T-helper 1 cell (primary cell): Measurements from ENCODE around the gene OR1S1.
"Not testable (repeated sequence)": the region's sequence is repeated elsewhere in the genome, so short reads cannot be mapped to it uniquely, and the experiment has no call there.

Experiments used
- DNase-seq, 5 donors: peaks; one replicate each; pipeline ENCODE4 v3.0.0-alpha.2; 2012 to 2020
- total RNA-seq, 4 donors: gene quantifications; one replicate each; lab custom pipeline; 2026; lab: John Stamatoyannopoulos, UW

The OR1S1 gene
- 0 reads per million in 4 donors for total RNA-seq

DNA sequence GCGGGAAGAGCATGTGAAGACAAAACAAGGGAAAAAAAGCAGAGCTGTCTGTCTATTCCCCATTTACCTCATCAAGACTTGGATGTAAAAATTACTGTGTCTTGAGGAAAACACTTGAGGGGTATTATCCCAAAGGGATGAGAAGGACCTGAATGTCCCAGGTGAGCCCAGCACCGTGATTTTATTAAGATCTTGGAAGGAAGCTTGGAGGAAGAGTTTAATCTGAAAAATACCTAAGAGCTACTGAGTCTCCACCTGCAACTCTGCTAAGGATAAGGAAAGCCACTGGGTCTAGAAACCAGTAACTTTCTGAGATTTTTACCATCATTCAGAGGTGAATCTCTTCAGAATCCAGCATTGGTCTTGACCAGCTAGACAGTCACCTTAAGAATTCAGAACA, at the start of gene OR1S1:
Gene OR1S1, plus strand, starts transcription at position 301 of the 400 bp plus-strand sequence.
- not testable (repeated sequence) for DNase-seq

GRCh38 chr11:58164389-58164788, 48.1 kb upstream of the OR1S1 start:
- DNase-seq: no peak

- DNase-seq: no peak
Observed at GRCh38 chr11:58164990-58165389, 47.5 kb upstream of the OR1S1 start.

DNA sequence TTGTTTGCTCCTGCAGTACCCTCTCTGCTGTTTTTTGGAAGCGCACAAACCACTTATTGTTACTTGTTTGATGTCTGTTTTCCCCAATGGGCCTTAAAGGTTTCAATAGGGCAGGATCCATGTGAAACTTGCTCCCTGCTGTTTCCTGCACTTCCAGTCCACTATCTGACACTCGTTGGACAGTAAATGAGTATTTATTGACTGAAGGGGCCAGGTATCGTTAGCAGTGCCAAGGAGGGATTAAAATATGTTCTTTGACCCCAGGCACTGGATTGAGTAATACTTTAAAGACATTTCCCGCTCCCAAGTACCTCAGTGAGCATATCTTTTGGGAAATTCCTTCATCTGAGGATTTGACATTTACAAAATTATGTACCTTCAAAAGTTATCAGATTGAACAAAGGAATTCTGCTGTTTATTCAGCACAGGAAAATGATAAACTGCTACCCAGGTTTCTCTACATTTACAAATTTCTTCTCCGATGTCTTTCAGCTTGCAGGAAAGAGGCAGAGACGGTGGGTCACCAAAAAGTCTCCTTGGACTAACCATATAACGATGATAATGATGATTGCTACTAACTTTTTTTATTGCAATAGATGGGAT, 46.9 kb upstream of the OR1S1 start:
- no peak for DNase-seq

GRCh38 chr11:58177409-58178054, 35.0 kb upstream of the OR1S1 start:
- DNase-seq: no peak

- DNase-seq: no peak
Observed at GRCh38 chr11:58178444-58178843, 34.1 kb upstream of the OR1S1 start.

DNA sequence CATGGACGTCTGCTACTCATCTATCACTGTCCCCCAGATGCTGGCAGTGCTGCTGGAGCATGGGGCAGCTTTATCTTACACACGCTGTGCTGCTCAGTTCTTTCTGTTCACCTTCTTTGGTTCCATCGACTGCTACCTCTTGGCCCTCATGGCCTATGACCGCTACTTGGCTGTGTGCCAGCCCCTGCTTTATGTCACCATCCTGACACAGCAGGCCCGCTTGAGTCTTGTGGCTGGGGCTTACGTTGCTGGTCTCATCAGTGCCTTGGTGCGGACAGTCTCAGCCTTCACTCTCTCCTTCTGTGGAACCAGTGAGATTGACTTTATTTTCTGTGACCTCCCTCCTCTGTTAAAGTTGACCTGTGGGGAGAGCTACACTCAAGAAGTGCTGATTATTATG, 32.9 kb upstream of the OR1S1 start:
- no peak for DNase-seq

DNA sequence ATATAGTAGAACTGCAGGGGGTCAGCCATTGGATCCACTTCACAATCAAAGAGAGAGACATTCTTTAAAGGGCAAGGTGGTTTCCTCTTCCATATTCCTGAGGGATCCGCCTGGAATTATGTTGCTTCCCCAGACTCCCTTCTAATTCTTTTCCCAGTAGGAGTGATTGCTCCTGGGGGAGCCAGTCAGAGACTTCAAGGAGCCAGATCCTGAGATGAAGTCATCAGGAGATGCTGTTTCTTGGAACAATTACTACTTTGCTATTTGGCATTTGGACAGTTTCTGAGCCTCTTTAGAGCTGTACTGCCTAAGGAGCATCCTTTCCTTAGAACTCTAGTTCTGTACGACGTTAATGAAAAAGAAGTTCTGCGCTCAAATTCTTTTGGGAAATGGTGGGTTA, 25.6 kb upstream of the OR1S1 start:
- no peak for DNase-seq

GRCh38 chr11:58188770-58189169, 23.8 kb upstream of the OR1S1 start, which contains the start of gene OR9Q2:
OR9Q2 (plus strand) TSS chr11:58189070; CDS start chr11:58190491, 1,421 bp downstream.
- no peak for DNase-seq

DNA sequence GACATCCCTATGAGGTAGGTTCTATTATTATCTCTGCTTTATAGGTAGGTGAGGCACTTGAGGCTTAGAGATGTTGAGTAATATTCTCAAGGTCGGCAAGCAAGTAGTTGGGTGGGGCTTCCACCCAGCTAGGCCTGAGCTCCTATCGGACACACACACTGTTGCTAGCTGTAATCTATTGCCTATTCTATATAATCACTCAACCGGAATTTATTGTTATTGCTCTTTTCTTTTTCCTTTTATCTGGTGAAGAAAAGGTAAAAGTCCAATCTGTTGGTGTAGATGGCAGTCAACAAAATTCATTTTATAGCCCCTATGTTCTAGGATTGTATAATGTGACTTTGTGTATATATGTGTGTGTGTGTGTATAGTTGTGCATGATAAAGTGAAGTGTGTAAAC, 20.3 kb upstream of the OR1S1 start:
- DNase-seq: no peak

DNA sequence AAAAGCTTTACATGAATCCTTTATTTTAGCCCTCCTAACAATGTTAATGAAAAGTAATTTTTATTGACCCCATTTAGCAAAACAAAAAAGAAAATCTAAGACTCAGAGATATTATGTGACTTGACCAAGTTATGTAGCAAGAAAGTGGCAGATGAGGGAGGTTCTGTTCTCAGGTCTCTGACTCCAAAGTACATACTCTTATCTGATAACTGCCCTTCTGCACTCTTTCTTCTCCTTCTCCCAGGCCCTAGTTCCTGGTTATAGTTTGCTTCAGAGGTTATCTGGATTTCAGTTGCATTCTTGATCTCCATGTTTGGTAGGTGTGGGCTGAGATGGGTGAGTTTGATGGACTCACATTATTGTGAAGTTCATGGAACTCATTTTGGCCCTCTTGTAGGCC, 19.1 kb upstream of the OR1S1 start:
- no peak for DNase-seq

DNA sequence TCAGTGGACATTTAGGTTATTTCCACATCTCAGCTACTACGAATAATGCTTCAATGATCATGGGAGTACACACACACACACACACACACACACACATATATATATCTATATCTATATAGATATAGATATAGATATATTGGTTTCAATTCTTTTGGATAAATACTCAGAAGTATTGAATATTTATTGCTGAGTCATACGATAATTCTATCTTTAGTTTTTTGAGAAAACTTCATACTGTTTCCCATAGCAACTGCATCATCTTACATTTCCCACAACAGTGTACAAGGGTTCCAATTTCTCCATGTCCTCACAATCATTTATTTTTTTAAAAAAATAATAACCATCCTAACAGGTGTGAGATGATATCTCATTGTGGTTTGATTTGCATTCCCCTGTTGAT, 16.6 kb upstream of the OR1S1 start:
- no peak for DNase-seq

GRCh38 chr11:58199271-58199670, 13.2 kb upstream of the OR1S1 start:
- DNase-seq: no peak

DNA sequence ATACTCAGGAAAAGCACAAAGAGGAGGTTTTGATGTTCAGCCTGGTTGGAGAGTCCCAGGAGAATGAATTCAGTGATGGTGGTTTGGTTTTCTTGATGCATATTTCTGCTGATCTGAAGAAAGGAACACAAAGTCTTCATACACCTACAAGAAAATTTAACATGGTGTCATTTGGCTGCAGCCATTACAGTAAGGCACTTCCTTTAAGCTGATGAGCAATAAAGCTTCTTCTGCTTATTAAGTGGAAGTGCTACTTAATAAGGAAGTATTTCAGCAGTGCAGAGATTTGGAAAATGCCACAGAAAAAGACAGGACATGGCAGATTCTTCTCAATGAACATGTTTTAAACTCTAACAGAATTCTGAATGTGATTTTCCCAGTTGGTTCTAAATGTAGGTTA, 8.5 kb upstream of the OR1S1 start, which contains the start of gene OR1S2:
Gene OR1S2, minus strand, starts transcription at position 101 of the 400 bp plus-strand sequence. Its CDS starts 0 bp downstream, at position 101.
- no peak for DNase-seq

GRCh38 chr11:58216476-58216875, 4.0 kb downstream of the OR1S1 start:
- no peak for DNase-seq

DNA sequence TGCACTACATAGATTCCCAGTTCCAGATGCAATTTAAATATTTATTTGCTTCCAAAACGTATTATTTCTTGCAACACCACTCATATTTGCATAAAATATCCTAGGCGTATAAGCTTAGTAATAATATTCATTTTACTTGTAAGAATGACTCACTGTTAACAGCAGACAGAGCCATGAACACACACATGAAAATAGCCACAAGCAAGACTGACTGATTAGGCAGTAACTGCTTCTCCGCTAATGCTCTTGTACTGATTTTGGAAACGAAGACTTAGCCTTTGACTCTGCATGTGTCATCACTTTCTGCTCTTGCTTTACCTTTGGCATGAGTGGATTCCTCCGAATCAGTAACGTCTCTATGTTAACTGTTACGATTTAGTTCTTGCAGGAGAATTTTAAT, 10.2 kb downstream of the OR1S1 start:
- no peak for DNase-seq

DNA sequence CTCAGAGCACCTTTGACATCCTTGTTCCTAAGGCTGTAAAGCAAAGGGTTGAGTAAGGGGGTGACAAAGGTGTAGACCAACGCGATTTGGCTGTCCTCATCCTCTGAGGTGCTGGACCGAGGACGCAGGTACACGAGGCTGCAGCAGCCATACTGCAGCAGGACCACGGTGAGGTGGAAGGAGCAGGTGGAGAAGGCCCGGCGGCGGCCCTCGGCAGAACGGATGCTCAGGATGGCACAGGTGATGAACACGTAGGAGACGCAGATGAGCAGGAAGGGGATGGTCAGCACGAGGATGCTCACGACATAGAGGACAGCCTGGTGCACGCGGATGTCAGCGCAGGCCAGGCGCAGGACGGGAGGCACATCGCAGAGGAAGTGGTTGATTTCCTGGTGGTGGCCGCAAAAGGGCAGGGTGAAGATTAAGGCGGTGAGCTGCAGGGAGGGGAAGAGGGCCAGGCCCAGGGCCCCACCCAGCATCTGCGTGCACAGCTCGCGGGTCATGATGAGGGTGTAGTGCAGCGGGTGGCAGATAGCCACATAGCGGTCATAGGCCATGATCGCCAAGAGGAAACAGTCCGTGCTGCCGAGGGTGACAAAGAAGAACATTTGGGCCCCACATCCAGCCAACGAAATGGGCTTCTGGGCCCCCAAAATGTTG, 15.6 kb downstream of the OR1S1 start:
- no peak for DNase-seq

- no peak for DNase-seq
Observed at GRCh38 chr11:58243954-58244353, 31.4 kb downstream of the OR1S1 start.

- no peak for DNase-seq
Observed at GRCh38 chr11:58254936-58255335, 42.4 kb downstream of the OR1S1 start.

DNA sequence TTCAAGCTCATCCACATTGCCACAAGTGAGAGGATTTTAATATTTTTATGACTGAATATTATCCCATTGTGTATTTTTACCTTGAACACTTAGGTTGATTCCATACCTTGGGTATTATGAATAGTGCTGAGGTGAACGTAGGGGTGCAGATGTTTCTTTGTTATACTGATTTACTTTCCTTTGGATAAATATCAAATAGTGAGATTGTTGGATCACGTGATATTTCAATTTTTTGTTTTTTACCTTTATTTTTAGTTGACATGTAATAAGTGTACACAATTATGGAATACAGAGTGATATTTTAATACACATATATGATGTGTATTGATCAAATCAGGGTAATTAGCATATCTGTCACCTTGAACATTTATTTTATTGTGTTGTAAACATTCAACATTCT, 47.5 kb downstream of the OR1S1 start:
- DNase-seq: no peak
